DND-41 (cell line): ENCODE results near the gene DHX32.

Experiments
- CTCF ChIP-seq: IDR thresholded peaks from 2 replicates; pipeline ENCODE4 v1.5.1; 2012; ENCODE audit warnings: borderline replicate concordance, low read length, moderate library complexity, mild to moderate bottlenecking; ENCODE audit not compliant: poor library complexity, severe bottlenecking; ENCODE audit errors: extremely low read depth
- EZH2 ChIP-seq: IDR thresholded peaks from 3 replicates; pipeline ENCODE4 v1.6.1; 2012; ENCODE audit warnings: borderline replicate concordance, low read depth, mild to moderate bottlenecking, moderate library complexity, low read length, inconsistent platforms; ENCODE audit not compliant: severe bottlenecking

- TF ChIP-seq CTCF (no peak), EZH2 (no peak)
Observed at GRCh38 chr10:125802739-125803138, 78.4 kb downstream of the DHX32 start.
